ENCODE measurements around the gene KLK10.
"Not testable (repeated sequence)": the region's sequence is repeated elsewhere in the genome, so short reads cannot be mapped to it uniquely, and the experiment has no call there.

KLK10 gene

DNA sequence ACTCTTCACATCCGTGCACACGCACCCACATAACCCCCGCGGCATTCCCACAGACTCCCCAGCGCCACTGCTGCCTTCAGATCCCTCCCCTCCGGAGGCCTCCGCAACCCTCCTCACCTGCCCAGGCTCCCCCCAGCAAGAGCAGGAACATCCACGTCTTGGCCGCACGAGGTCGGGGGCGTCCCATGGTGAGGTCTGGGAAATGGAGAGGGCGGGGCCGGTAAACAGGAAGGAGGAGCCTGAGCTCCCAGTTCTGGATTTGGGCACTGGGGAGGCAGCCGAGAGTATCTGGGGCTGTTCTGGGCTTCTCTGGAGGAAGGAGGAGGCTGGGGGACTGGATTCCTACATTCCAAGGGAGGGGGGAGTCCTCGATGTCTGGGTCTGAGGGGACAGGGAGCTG, 18.5 kb downstream of the KLK10 start:
- no peak for DNase-seq

DNA sequence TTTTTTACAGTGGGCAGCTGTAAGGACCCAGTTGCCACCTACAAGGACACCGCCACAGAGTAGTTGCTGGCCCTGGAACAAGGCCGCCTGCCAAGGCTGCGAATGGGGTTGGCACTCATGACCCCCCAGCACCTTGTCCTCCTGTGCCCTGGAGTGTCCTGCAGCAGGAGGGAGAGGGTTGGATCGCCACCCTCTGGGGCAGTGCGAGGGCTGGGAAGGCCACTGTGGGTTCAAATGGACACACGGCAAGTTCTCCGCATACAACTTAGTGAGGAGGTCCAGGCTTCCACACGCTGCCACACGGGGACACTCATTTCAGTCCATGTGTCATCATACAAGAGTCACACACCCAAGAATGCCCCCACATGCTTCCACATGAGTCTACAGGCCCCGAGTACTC, 19.1 kb downstream of the KLK10 start:
- no peak for DNase-seq

DNA sequence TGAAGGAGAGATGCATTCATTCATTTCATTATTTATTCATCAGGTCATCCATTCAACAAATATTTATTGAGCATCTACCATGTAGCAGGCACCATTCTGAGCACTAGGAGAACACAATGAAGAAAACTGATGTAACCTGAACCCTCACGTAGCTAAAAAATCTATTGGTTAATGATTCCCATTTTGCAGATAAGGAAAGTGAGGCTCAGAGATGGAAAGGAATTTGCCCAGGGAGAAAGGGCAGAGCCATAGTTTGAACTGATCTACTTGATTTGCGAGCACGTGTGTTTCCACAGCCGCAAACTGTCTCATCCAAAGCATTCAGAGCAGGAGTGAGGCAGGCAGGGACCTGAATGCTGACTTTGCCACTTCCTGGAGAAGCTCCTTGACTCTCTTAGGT, 20.8 kb downstream of the KLK10 start:
- no peak for DNase-seq

DNA sequence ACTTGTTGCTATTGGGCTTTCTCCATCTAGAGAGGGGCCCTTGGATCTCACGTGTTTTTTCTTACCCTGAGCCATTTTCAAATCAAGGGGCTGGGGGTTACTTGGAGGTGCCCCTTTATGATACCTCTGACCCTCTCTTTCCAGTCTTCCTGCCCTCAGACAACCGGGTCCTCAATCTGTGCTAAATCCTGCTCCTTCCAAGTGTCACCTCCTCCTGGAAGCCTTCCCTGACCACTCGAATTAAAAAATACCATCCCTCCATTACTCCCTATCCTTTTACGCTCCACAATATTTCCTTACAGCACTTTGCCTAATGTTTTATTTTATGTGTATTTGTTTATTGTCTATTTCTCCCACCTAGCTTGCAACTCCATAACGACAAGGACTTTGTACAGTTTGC, 21.4 kb downstream of the KLK10 start:
- DNase-seq: no peak

DNA sequence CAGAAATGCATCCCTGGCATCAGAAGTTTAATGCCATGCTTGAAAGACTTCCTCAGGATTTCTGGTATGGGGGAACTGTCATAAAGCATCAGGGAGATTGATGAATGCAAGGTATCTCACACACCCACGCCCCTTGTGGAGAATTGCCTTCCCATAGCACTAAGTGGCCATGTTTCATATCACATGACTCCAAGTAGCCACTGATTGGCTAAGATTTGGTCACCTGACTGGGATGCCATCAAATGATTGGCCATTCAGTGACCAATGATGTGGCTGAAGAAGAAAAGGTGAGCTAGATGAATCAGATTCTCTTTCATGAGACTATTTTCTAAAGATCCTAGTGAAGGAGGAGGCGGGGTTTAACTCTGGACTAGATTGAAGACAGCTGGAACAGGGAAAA, 25.4 kb downstream of the KLK10 start:
- DNase-seq: no peak

DNA sequence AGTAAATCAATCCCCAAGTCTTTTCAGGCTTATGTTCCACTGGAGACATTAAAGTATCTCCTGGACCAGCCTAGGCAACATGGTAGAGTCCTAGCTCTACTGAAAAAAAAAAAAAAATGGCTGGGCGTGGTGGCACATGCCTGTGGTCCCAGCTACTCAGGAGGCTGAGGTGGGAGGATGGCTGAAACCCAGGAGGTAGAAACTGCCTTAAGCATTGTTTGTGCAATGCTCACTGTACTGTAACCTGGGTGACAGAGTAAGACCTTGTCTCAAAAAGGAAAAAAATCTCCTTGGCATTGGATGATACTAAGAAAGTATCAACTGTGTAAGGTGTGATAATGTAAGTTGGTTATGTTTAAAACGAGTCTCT, 26.9 kb downstream of the KLK10 start:
- DNase-seq: no peak

DNA sequence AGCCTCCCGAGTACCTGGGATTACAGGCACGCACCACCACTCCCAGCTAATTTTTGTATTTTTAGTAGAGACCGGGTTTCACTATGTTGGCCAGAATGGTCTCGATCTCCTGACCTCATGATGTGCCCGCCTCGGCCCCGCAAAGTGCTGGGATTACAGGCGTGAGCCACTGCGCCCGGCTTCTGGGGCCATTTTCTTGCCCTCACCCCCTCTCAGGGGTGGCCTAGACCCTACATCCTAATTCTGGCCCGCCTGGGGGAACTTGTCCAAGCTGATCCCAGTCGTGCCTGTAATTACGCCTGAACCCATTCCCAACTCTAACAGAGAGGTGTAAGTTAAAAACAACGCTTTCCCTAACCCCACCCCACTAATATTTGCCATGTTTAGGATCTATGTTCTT, 35.1 kb downstream of the KLK10 start:
- not testable (repeated sequence) for DNase-seq

DNA sequence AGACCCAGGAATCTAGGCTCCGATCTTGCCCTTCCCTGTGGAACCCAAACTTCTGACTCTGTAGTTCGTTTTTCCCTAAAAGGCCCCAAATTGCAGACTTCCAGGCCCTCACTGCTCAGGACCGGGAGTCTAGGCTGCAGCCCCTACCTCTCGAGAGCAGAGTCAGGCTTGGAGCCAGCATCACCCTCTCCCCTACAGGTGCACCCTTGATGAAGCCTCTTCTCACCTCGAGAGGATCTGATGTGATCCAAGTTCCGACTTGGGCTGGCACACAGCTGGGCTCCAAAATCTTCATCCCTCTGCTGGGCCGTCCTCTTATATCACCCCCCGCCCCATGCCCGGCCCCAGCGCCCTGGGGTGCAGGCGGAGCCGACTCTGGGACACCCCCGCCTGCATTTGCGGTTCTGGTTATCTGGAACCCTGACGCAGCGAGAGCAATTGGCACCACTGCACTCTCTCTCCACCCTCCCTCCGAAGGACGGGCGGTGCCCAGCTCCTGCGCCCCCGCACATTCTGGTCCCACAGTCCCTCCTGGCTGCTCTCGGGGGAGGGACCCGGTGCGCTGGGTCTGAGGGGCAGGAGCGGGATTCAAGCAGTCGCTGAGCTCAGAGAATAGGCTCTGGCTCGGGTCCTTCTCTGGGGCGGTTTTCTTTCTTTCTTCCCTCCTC, 35.8 kb downstream of the KLK10 start, which contains the start of gene KLK7:
Gene KLK7 (minus strand): TSS at position 293 of the 668 bp plus-strand sequence. CDS start 1,518 bp downstream, outside the sequence.
- no peak for DNase-seq

DNA sequence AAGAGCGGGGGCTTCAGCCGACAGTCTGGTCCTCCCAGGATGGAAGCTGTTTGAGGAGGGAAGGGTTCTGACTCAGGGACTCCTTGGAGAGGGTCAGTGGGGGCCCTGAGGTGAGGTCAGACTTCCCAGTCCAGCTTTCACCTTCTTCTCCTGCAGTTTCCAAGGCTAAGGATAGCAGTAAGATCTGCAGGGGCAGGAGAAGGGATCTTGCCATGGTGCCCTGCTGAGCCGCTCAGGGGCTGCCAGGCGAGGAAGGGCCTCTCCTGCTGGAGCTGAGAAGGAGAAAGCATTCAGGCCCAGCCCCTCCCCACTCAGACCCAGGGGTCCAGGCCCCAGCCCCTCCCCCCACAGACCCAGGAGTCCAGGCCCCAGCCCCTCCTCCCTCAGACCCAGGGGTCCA, 37.3 kb downstream of the KLK10 start:
- DNase-seq: no peak

DNA sequence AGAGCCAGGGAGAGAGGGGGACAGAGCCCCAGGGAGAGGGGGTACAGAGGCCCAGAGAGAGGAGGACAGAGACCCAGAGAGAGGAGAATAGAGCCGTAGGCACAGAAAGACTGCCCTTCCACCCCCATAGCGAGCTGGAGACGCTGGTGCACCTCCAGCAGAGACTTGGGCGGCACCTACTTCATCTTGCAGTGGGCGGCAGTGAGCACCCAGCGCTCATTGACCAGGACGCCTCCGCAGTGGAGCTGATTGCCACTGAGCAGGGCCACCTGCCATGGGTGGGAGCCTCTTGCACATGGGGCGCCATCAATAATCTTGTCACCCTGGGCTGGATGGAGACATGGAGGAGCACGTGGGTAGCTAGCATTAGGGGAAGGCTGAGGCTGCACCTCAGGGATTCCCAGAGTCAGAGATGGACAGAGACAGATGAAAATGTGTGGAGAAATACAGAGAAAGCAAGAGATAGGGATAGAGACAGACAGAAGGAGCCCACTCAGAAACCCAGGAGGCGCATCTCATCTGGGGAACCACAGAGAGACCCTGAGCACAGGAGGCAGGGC, 37.8 kb downstream of the KLK10 start:
- no peak for DNase-seq

DNA sequence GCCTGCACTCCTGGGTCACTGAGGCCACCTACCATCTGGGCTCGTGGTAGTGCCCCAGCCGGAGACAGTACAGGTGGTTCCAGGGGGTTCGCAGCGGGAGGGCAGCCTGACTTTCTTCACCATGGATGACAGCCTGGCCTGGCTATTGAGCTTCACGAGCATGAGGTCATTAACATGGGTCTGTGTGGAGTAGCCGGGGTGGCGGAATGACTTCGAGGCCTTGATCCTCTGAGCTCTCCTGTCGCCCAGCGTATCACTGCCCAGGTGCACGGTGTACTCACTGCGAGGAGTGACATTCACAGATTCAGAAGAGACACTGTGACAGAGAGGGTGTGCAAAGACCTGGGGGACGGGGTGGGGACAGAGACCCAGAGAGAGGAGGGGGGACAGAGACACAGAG, 39.3 kb downstream of the KLK10 start:
- no peak for DNase-seq

DNA sequence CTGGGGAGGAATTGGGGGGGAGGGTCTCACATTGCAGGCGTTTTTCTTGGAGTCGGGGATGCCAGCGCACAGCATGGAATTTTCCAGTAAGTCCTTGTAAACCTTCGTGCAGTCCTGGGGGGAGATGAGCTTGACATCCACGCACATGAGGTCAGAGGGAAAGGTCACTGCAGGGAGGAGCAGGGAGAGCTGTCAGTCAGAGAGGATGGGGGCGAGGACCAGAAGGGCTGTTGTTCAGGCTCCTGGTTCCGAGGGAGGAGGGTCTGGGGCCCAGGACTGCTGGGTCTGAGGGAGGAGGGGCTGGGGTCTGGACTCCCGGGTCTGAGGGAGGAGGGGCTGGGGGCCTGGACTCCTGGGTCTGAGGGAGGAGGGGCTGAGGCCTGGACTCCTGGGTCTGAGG, 39.8 kb downstream of the KLK10 start:
- DNase-seq: no peak

DNA sequence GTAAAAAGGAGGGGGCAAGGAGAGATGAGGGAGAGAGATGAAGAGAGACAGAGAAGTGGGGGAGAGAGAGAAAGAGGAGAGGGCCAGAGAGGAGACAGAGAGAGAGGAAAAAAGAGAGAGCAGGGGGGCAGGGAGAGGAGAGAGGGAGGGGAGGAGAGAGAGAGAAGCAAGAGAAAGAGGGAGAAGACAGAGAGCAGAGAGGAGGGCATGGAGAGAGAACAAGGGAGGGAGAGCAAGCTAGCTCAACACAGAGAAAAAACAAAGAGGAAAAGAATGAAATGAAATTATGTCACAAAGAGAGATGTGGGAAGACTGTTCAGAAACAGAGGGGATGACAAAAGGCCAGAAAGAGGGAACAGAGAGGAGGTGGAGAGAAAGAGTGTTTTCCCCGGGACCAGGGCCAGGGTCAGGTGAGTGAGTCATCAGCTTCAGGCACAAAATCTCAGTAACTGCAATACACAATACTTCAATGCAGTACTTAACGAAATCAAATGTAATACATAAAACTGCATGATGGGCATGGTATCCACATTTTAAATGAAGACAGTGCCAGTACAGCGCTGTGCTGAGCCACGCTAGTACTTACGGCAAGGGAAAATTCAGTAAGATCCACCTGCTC, 40.6 kb downstream of the KLK10 start:
- no peak for DNase-seq

DNA sequence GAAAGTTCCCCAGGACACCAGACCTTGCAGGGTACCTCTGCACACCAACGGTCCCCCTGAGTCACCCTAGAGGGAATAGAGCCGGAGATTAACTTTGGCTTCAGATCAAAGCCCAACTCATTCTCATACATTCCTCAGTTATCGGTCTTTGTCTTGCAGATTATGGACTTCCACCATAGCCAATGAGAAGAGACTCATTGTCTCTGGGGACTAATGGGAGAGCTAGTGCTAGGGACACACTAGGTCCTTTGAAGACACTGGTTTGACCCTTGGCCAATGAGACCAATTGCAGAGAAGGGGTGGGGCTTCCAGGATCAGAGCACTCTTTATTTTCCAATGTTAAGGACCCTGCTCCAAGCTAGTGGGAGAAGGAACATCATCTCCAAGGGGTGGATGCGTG, 41.9 kb downstream of the KLK10 start:
- DNase-seq: no peak

DNA sequence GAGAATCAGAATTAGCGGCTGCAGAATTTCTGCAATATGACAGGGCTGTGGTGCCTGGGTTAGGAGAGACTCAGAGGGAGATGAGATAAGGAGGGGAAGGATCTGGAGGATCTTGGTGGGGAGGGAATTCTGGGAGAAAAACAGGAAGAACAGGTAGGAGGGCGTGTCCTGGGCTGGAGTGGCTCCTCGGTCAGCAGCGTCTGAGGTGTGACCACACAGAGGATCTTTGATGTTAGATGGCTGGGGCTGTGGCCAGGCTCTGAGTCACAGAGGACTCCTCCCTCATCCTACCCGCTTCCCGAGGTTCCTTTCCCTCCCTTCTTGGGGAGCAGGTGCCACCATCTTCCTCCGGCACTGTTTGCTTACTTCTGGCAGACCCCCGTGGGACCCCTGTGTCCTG, 43.7 kb downstream of the KLK10 start:
- DNase-seq: no peak

DNA sequence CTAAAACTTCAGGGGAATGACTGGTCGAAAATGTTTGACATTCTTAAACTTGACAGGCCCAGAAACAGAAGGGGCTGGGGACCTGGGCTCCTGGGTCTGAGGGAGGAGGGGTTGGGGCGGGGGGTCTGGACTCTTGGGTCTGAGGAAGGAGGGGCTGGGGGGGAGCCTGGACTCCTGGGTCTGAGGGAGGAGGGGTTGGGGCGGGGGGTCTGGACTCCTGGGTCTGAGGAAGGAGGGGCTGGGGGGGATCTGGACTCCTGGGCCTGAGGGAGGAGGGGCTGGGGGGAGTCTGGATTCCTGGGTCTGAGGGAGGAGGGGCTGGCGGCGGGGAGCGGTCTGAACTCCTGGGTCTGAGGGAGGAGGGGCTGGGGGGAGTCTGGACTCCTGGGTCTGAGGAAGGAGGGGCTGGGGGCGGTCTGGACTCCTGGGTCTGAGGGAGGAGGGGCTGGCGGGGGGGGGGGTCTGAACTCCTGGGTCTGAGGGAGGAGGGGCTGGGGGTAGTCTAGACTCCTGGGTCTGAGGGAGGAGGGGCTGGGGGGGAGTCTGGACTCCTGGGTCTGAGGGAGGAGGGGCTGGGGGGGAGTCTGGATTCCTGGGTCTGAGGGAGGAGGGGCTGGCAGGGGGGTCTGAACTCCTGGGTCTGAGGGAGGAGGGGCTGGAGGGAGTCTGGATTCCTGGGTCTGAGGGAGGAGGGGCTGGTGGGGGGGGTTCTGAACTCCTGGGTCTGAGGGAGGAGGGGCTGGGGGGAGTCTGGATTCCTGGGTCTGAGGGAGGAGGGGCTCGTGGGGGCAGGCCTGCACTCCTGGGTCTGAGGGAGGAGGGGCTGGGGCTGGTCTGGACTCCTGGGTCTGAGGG, 44.6 kb downstream of the KLK10 start:
- DNase-seq: no peak

DNA sequence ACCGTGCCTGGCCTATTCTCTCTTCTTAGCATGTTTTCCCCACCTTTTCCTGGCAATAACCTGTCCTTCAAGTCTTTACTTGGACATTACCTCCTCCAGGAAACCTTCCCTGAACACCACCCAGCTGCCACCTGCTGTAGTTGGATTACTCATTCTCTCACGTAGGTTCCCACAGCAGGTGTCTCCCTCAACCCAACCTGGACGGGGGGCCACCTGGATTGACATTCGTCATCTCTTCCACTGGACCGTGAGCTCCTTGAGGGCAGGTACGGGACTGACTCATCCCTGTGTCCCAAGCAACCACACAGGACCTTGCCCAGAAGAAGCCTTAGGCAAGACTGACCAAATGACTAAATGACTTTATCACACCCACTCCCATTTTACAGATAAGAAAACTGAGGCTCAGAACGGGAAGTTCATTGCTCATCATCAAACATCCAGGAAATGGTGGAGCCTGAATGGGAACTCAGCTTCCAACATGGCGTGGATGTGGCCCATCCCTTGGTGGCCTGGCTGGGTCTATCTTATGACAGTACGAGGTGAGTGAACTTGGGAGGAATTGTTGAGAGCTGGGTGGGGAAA, 46.6 kb downstream of the KLK10 start:
- DNase-seq: no peak

DNA sequence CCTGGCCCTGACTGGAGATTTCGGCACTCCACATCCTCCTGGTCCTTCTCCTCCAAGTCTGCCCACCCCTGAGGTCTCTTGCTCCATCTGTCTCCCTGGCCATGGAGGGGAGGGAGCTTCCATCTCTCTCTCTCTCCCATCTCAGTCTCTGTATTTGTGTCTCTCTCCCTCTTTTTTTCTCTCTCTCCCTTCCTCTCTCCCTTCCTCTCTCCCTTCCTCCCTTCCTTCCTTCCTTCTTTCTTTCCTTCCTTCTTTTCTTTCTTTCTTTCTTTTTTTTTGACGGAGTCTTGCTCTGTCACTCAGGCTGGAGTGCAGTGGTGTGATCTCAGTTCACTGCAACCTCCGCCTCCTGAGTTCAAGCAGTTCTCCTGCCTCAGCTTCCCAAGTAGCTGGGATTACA, 49.7 kb downstream of the KLK10 start:
- not testable (repeated sequence) for DNase-seq

DNA sequence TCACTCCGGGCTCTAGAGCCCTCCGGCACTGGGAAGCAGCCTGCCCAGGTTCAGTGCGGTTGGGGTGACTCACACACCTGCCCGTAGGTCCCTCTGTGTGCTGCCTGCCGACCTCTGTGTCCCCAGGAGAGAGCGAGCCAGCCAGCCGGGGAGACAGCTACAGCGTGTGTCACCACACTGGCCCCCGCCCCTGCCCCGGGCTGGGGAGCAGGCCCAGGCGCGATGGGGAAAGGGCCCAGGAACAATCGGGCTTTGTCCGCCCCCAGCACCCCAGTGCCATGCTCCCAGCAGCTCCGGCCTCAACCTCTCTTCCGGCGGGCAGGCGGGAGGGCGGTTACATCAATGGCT, 50.1 kb downstream of the KLK10 start, which contains the start of gene KLK6:
Gene KLK6 (minus strand): TSS at position 179 of the 348 bp plus-strand sequence. CDS start 1,487 bp downstream, outside the sequence.
- DNase-seq: no peak

DNA sequence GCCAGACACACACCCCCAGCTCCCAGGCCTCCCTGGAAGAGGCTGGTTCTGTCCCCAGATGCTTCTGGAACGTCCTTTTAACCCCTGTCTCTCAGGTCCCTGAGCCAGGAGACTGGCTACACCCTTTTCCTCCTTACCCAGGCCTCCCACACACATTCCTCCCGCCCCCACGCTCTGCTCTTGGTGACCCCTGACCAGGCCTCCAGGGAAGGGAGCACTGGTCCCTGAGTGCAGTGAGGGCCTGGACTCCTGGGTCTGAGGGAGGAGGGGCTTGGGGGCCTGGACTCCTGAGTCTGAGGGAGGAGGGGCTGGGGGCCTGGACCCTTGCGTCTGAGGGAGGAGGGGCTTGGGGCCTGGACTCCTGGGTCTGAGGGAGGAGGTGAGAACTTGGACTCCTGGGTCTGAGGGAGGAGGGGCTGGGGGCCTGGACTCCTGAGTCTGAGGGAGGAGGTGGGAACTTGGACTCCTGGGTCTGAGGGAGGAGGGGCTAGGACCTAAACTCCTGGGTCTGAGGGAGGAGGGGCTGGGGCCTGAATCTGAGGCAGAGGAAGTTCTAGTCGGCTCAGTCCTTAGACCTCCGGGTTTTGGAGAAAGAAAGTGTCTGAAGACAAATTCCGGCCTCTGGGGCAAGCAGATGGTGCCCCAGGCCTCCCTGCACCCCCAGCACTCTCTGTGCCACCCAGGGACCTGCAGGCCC, 50.6 kb downstream of the KLK10 start:
- DNase-seq: no peak

DNA sequence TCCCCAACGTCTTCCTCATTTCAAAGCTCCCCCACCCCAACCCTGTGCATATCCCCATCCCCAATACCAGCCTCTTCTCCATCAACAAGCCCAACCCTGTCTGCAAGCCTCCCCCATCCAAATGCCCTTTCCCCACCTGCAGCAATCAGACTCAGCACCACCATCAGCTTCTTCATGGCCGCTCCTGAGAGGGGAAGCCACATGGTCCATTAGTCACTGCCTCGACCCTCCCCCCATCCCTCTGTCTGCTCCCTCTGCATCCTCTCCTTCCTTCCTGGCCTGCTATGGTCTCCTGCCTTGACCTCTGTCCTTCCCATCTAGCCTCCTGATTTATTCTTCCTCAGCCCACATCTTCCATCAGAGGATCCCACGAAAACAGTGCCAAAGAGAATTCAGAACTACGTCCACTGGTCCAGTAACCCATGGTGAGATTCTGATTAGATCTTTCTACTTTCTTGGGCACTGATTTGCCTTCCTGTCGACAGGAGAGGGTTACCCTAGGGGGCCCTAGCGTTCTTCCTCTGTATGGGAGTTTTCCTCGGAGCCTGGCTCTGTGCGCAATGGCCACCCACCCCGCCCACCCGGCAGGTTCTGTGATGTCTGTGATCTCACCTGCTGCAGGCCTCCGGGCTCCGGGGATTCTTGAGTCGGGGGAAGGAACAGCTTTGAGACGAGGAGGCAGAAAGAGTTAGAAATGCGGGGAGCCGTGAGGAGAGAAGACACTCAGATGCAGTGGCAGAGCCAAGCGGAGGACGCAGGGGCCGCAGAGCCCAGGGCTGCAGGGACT, 51.4 kb downstream of the KLK10 start:
- DNase-seq: no peak

DNA sequence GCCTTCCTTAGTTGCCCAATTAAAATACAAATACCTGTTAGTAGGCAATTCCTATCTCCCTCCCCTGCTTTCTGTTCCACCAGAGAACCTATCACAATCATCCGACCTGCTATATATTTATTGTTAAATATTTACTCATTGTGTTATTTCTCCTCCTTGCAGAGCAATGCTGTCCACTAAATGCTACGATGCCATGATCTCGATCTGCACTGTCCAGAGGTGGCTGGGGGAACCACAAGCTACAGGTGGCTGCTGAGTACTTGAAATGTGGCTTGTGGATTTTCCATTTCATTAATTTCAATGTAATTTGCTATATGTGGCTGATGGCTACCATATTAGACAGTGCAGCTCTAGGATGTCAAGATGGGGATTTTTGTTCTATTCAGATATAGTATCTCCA, 55.2 kb downstream of the KLK10 start:
- no peak for DNase-seq
